WTC11 (cell line): Measurements from ENCODE around the gene PLPP4. TPM values are rescaled to one million over a fixed set of nuclear protein-coding genes. Genes with fewer than 3 reads are reported as not detected.
"Not testable (repeated sequence)": the region's sequence is repeated elsewhere in the genome, so short reads cannot be mapped to it uniquely, and the experiment has no call there.

Source experiments
- ATAC-seq: fragments of 200-7000 bp; cut with Tn5 transposase; 2 replicates; pipeline ENCODE4 v1.10.0; 2021; ENCODE audit warnings: mild to moderate bottlenecking, moderate library complexity
- CTCF ChIA-PET: fragments of 300-600 bp; sonication (Branson Sonifier 250); formaldehyde crosslinking; loops from one replicate; lab custom pipeline; 2021; ENCODE audit warnings: antibody characterized with exemption; lab: Charles Lee
- POLR2A ChIA-PET: fragments of 350-600 bp; sonication (Branson Sonifier 250); formaldehyde crosslinking; loops from one replicate; lab custom pipeline; 2021; ENCODE audit warnings: antibody characterized with exemption; lab: Charles Lee
- DNase-seq: peaks from one replicate; pipeline ENCODE4 v3.0.0; 2021; ENCODE audit warnings: low spot score
- H3K27ac Mint-ChIP-seq: 2 replicates; pipeline ENCODE4 v1.8.0; 2021; ENCODE audit warnings: mixed read lengths
- H3K27me3 Mint-ChIP-seq: 2 replicates; pipeline ENCODE4 v1.8.0; 2021; ENCODE audit warnings: low read depth, mild to moderate bottlenecking, moderate library complexity, mixed read lengths
- H3K36me3 Mint-ChIP-seq: 2 replicates; pipeline ENCODE4 v1.8.0; 2021; ENCODE audit warnings: mixed read lengths
- H3K4me1 Mint-ChIP-seq: 2 replicates; pipeline ENCODE4 v1.8.0; 2022; ENCODE audit warnings: mixed read lengths
- H3K4me3 Mint-ChIP-seq: 2 replicates; pipeline ENCODE4 v1.8.0; 2021; ENCODE audit warnings: mild to moderate bottlenecking, moderate library complexity, mixed read lengths
- H3K9me3 Mint-ChIP-seq: 2 replicates; pipeline ENCODE4 v1.8.0; 2021; ENCODE audit warnings: mixed read lengths
- ATF6 ChIP-seq: sonication (generic); formaldehyde crosslinking; IDR thresholded peaks from 2 replicates; pipeline ENCODE4 v1.8.1; 2023; ENCODE audit warnings: mild to moderate bottlenecking, missing genetic modification reagents
- CREM ChIP-seq: sonication (generic); formaldehyde crosslinking; IDR thresholded peaks from 2 replicates; pipeline ENCODE4 v1.8.1; 2022; ENCODE audit warnings: mild to moderate bottlenecking, missing genetic modification reagents, moderate library complexity
- CTCF ChIP-seq: fragments of 200-600 bp; IDR thresholded peaks from 2 replicates; pipeline ENCODE4 v1.8.0; 2022; ENCODE audit warnings: antibody characterized with exemption
- ELF4 ChIP-seq: sonication (generic); formaldehyde crosslinking; IDR thresholded peaks from 2 replicates; pipeline ENCODE4 v1.8.1; 2022; ENCODE audit warnings: low read depth, mild to moderate bottlenecking, moderate library complexity, missing genetic modification reagents
- FOXJ3 ChIP-seq: sonication (generic); formaldehyde crosslinking; IDR thresholded peaks from 2 replicates; pipeline ENCODE4 v1.9.0; 2021; ENCODE audit warnings: missing genetic modification reagents, mild to moderate bottlenecking, borderline replicate concordance
- GTF2I ChIP-seq: fragments of 250-450 bp; sonication (Bioruptor Pico); conservative IDR thresholded peaks from 2 replicates; pipeline ENCODE4 v1.4.0; 2021; ENCODE audit warnings: mild to moderate bottlenecking
- MLX ChIP-seq: sonication (generic); formaldehyde crosslinking; IDR thresholded peaks from 2 replicates; pipeline ENCODE4 v1.8.1; 2023; ENCODE audit warnings: mild to moderate bottlenecking, missing genetic modification reagents, moderate library complexity
- NFYB ChIP-seq: sonication (generic); formaldehyde crosslinking; conservative IDR thresholded peaks from 2 replicates; pipeline ENCODE4 v1.8.0; 2022; ENCODE audit warnings: low read depth, missing genetic modification reagents
- NR1H2 ChIP-seq: sonication (generic); formaldehyde crosslinking; IDR thresholded peaks from 2 replicates; pipeline ENCODE4 v1.9.0; 2021; ENCODE audit warnings: mild to moderate bottlenecking, moderate library complexity, missing genetic modification reagents
- TP53 ChIP-seq: sonication (generic); formaldehyde crosslinking; IDR thresholded peaks from 2 replicates; pipeline ENCODE4 v1.8.1; 2023; ENCODE audit warnings: mild to moderate bottlenecking, missing genetic modification reagents
- ZBTB21 ChIP-seq: sonication (generic); formaldehyde crosslinking; IDR thresholded peaks from 2 replicates; pipeline ENCODE4 v1.8.1; 2023; ENCODE audit warnings: mild to moderate bottlenecking, missing genetic modification reagents, borderline replicate concordance
- ZBTB43 ChIP-seq: sonication (generic); formaldehyde crosslinking; IDR thresholded peaks from 2 replicates; pipeline ENCODE4 v1.8.1; 2023; ENCODE audit warnings: mild to moderate bottlenecking, missing genetic modification reagents
- total RNA-seq: library from RNA; stranded (reverse); gene quantifications from 3 replicates; pipeline ENCODE4 v1.2.3, GENCODE V29; 2021

PLPP4 gene
- total RNA-seq, 1 experiment from 2014 or later, result 0.15 TPM

GRCh38 chr10:120495226-120496009 is 38.4 kb downstream of the PLPP4 start:
- Mint-ChIP-seq H3K36me3 (no peaks in the 10 kb centered on the region), H3K9me3 (no peaks in the 10 kb centered on the region), H3K4me3 (no peak overlapping the region), H3K4me1 (peaks cover 11% of the 10 kb centered on the region), H3K27ac (no peak overlapping the region), H3K27me3 (no peaks in the 10 kb centered on the region)
- CTCF ChIA-PET, result no interaction called here
- POLR2A ChIA-PET, result no interaction called here
- DNase-seq, result no peak
- TF ChIP-seq GTF2I (CRISPR knock-in tag) (no peak), TP53 (no peak), ZBTB43 (CRISPR knock-in tag) (no peak), MLX (no peak), CTCF (no peak), ZBTB21 (CRISPR knock-in tag) (no peak), CREM (CRISPR knock-in tag) (no peak), FOXJ3 (CRISPR knock-in tag) (no peak), NFYB (CRISPR knock-in tag) (no peak)
- ATAC-seq, result no peak

GRCh38 chr10:120499883-120500282 is 42.9 kb downstream of the PLPP4 start:
- Mint-ChIP-seq H3K27ac (no peak overlapping the region), H3K36me3 (no peaks in the 10 kb centered on the region), H3K4me1 (peaks cover 17% of the 10 kb centered on the region), H3K4me3 (no peak overlapping the region), H3K9me3 (peaks cover 12% of the 10 kb centered on the region), H3K27me3 (0 out of 2 replicates have a peak, but pooled peaks cover 5% of the 10 kb centered on the region)
- POLR2A ChIA-PET, result no interaction called here
- no peak for TF ChIP-seq ELF4
- ATAC-seq (no peak), DNase-seq (no peak)
- CTCF ChIA-PET, result no interaction called here

- TF ChIP-seq ATF6 (CRISPR knock-in tag) (no peak), NR1H2 (CRISPR knock-in tag) (no peak)
- H3K27me3 Mint-ChIP-seq, result 0 out of 2 replicates have a peak, but pooled peaks cover 5% of the 10 kb centered on the region
- DNase-seq (no peak), ATAC-seq (no peak)
- peaks cover 32% of the 10 kb centered on the region for H3K4me1 Mint-ChIP-seq
- H3K27ac Mint-ChIP-seq, result no peak overlapping the region
- peaks cover 12% of the 10 kb centered on the region for H3K9me3 Mint-ChIP-seq
- ChIA-PET CTCF (interaction anchor here (1.3 kb wide), 1 partner anchor 97 kb away, joined by 3 read pairs; no protein-coding TSS in a partner anchor), POLR2A (no interaction called here)
- no peaks in the 10 kb centered on the region for H3K36me3 Mint-ChIP-seq
- H3K4me3 Mint-ChIP-seq, result no peak overlapping the region
These were observed 46.7 kb downstream of the PLPP4 start for GRCh38 chr10:120503689-120504088.

- H3K27ac Mint-ChIP-seq, ATAC-seq, H3K36me3 Mint-ChIP-seq, H3K4me3 Mint-ChIP-seq, POLR2A ChIA-PET, H3K27me3 Mint-ChIP-seq, DNase-seq: not testable (repeated sequence)
- CTCF ChIA-PET, result interaction anchor here (1.0 to 1.3 kb wide), 2 partner anchors 75 to 97 kb away, joined by 3 read pairs; no protein-coding TSS in a partner anchor
- H3K9me3 Mint-ChIP-seq, result peaks cover 12% of the 10 kb centered on the region
- peaks cover 32% of the 10 kb centered on the region for H3K4me1 Mint-ChIP-seq
These were observed 47.2 kb downstream of the PLPP4 start for GRCh38 chr10:120504227-120504626.
